ENCODE results near the gene PRPF31.

- no peak for TF ChIP-seq CTCF (IDR thresholded peaks at IDR 0.05)
- no peak for TF ChIP-seq POLR2AphosphoS5 (IDR thresholded peaks at IDR 0.05)
- TF ChIP-seq EP300 (IDR thresholded peaks at IDR 0.05): no peak
- TF ChIP-seq POLR2A (IDR thresholded peaks at IDR 0.05): no peak
Measured at GRCh38 chr19:54096617-54097106, 18.9 kb upstream of the PRPF31 start.
